Sigmoid colon (tissue), 7 donors: ENCODE data around the gene P3H3. TPM values are rescaled to one million over a fixed set of nuclear protein-coding genes. Genes with fewer than 3 reads are reported as not detected.

Source experiments
- DNase-seq: peaks from one replicate; pipeline ENCODE4 v3.0.0-alpha.2; 2019
- H3K27ac ChIP-seq, 4 donors: fragments of 200-600 bp; sonication (generic); one replicate each; pipeline ENCODE4 v1.5.1; 2016 to 2019; ENCODE audit warnings: mild to moderate bottlenecking in 1 of 4
- H3K27me3 ChIP-seq, 3 donors: fragments of 200-600 bp; sonication (generic); one replicate each; pipeline ENCODE4 v1.5.1; 2019; ENCODE audit warnings: mild to moderate bottlenecking in 1 of 3
- H3K36me3 ChIP-seq, 4 donors: fragments of 200-600 bp; sonication (generic); one replicate each; pipeline ENCODE4 v1.5.1; 2016 to 2019
- H3K4me1 ChIP-seq, 4 donors: fragments of 200-600 bp; sonication (generic); one replicate each; pipeline ENCODE4 v1.5.1; 2017 to 2019
- H3K4me3 ChIP-seq, 4 donors: fragments of 200-600 bp; sonication (generic); one replicate each; pipeline ENCODE4 v1.5.1; 2017 to 2019; ENCODE audit warnings: mild to moderate bottlenecking in 2 of 4, moderate library complexity in 1 of 4
- H3K9me3 ChIP-seq, 4 donors: fragments of 200-600 bp in 3 of 4; sonication (generic) in 3 of 4; one replicate each; pipeline versions ENCODE4 v1.5.1 to v1.6.1; 2013 to 2019
- CTCF ChIP-seq, 4 experiments: fragments of 450-650 bp in 3 of 4; fragments of 200-600 bp in 1 of 4; IDR thresholded peaks; one replicate each; pipeline ENCODE4 v1.5.1; 2016 to 2019; ENCODE audit warnings: antibody characterized with exemption in 4 of 4, mild to moderate bottlenecking in 3 of 4, moderate library complexity in 2 of 4
- EP300 ChIP-seq, 4 donors: sonication (generic); formaldehyde crosslinking; IDR thresholded peaks; one replicate each; pipeline ENCODE4 v1.6.1; 2017; ENCODE audit warnings: antibody characterized with exemption in 4 of 4
- POLR2A ChIP-seq, 2 donors: fragments of 450-650 bp; IDR thresholded peaks; one replicate each; pipeline ENCODE4 v1.6.1; 2016; ENCODE audit warnings: antibody characterized with exemption in 2 of 2, mild to moderate bottlenecking in 2 of 2, moderate library complexity in 2 of 2
- POLR2AphosphoS5 ChIP-seq, 4 donors: sonication (generic); formaldehyde crosslinking; IDR thresholded peaks; one replicate each; pipeline ENCODE4 v1.6.1; 2017; ENCODE audit warnings: antibody characterized with exemption in 4 of 4
- WGBS, 2 donors: extraction: QIAGEN DNeasy Blood & Tissue Kit; methylation state at CpG; one replicate each; pipeline ENCODE4 v1.1.7; 2013; 5-methylcytosine and 5-hydroxymethylcytosine counted together
- intact Hi-C: fragments of 100-400 bp; cut with DNase I; formaldehyde crosslinking; loops from one replicate; pipeline ENCODE4 v1.15.1; 2023
- polyA plus RNA-seq, 3 donors: library from polyadenylated mRNA; stranded (reverse); fragments of 200-250 nt; gene quantifications; one replicate each; pipeline ENCODE4 v1.2.3, GENCODE V29; 2013
- total RNA-seq, 4 donors: library from RNA; depleted of rRNA; stranded (reverse); fragments of >200 nt; gene quantifications; one replicate each; pipeline ENCODE4 v1.1.0, GENCODE V29; 2016
- donor health status: healthy with polysubstance abuse.
- donor health status: Bipolar disorder and iron deficiency.
- donor health status: healthy.

The P3H3 gene
- total and polyA plus RNA-seq, 7 donors: 0.60 to 69.8 (median 16.4) TPM

- no peaks in the 10 kb centered on the region for H3K27me3 ChIP-seq
- intact Hi-C loops: no loop called here
- 93 to 96% methylated on average over 2 of the region's 2 CpGs for WGBS, 2 donors
- TF ChIP-seq CTCF (IDR thresholded peaks at IDR 0.05) (no peak), POLR2A (IDR thresholded peaks at IDR 0.05) (no peak), EP300 (IDR thresholded peaks at IDR 0.05) (no peak), POLR2AphosphoS5 (IDR thresholded peaks at IDR 0.05) (no peak)
- no peak overlapping the region for H3K4me3 ChIP-seq
- no peaks in the 10 kb centered on the region for H3K9me3 ChIP-seq
- DNase-seq: no peak
- peaks cover 0 to 6% (median 3%) of the 10 kb centered on the region in 4 donors for H3K4me1 ChIP-seq
- H3K27ac ChIP-seq: no peak overlapping the region
- H3K36me3 ChIP-seq: peaks cover 0 to 47% (median 5%) of the 10 kb centered on the region in 4 donors
Observed at GRCh38 chr12:6847676-6848075, 19.5 kb downstream of the P3H3 start.

GRCh38 chr12:6849427-6849826, 21.2 kb downstream of the P3H3 start:
- intact Hi-C loops: no loop called here
- no peak for TF ChIP-seq EP300 (IDR thresholded peaks at IDR 0.05)
- TF ChIP-seq POLR2A (IDR thresholded peaks at IDR 0.05): no peak
- TF ChIP-seq CTCF (IDR thresholded peaks at IDR 0.05): no peak
- TF ChIP-seq POLR2AphosphoS5 (IDR thresholded peaks at IDR 0.05): no peak
- no peak overlapping the region for H3K27ac ChIP-seq
- DNase-seq: no peak
- no peaks in the 10 kb centered on the region for H3K9me3 ChIP-seq
- no peaks in the 10 kb centered on the region for H3K27me3 ChIP-seq
- peaks cover 0 to 22% (median 15%) of the 10 kb centered on the region in 4 donors for H3K4me1 ChIP-seq
- 79 to 90% methylated on average over 2 of the region's 2 CpGs for WGBS, 2 donors
- no peak overlapping the region for H3K4me3 ChIP-seq
- H3K36me3 ChIP-seq: peaks cover 0 to 44% (median 5%) of the 10 kb centered on the region in 4 donors

- DNase-seq: no peak
- no peak overlapping the region for H3K4me3 ChIP-seq
- peaks cover 0 to 37% (median 4%) of the 10 kb centered on the region in 4 donors for H3K36me3 ChIP-seq
- no peaks in the 10 kb centered on the region for H3K27me3 ChIP-seq
- WGBS, 2 donors: 86 to 87% methylated on average over 10 of the region's 10 CpGs
- peaks cover 0 to 22% (median 15%) of the 10 kb centered on the region in 4 donors for H3K4me1 ChIP-seq
- intact Hi-C loops: no loop called here
- no peaks in the 10 kb centered on the region for H3K9me3 ChIP-seq
- TF ChIP-seq EP300 (IDR thresholded peaks at IDR 0.05) (no peak), POLR2AphosphoS5 (IDR thresholded peaks at IDR 0.05) (no peak), POLR2A (IDR thresholded peaks at IDR 0.05) (no peak), CTCF (IDR thresholded peaks at IDR 0.05) (no peak)
- no peak overlapping the region for H3K27ac ChIP-seq
Observed at GRCh38 chr12:6849976-6850560, 21.9 kb downstream of the P3H3 start.

- H3K4me3 ChIP-seq: peak overlapping the region in 3 of 4 donors; percentile 59 to 74 (median 70)
- H3K36me3 ChIP-seq: peaks cover 2 to 37% (median 5%) of the 10 kb centered on the region in 4 donors
- no peaks in the 10 kb centered on the region for H3K9me3 ChIP-seq
- H3K27me3 ChIP-seq: no peaks in the 10 kb centered on the region
- WGBS, 2 donors: 15 to 36% methylated on average over 16 of the region's 16 CpGs
- no peak for DNase-seq
- peaks cover 0 to 22% (median 15%) of the 10 kb centered on the region in 4 donors for H3K4me1 ChIP-seq
- H3K27ac ChIP-seq: peak overlapping the region; percentile 91 to 99 (median 96)
- intact Hi-C loops: no loop called here
- no peak for TF ChIP-seq POLR2A (IDR thresholded peaks at IDR 0.05)
- TF ChIP-seq EP300 (IDR thresholded peaks at IDR 0.05): no peak
- no peak for TF ChIP-seq POLR2AphosphoS5 (IDR thresholded peaks at IDR 0.05)
- no peak for TF ChIP-seq CTCF (IDR thresholded peaks at IDR 0.05)
Observed at GRCh38 chr12:6850796-6851152, 22.6 kb downstream of the P3H3 start.
